NT2/D1 (cell line): ENCODE data around the gene FAM120A.

Source experiments
- SUZ12 ChIP-seq: IDR thresholded peaks from 2 replicates; pipeline ENCODE4 v1.6.1; 2011; ENCODE audit not compliant: insufficient read length, insufficient read depth; ENCODE audit errors: extremely low read depth
- YY1 ChIP-seq: IDR thresholded peaks from 2 replicates; pipeline ENCODE4 v1.6.1; 2011; ENCODE audit not compliant: insufficient read length, insufficient read depth
- ZNF274 ChIP-seq: IDR thresholded peaks from 2 replicates; pipeline ENCODE4 v1.6.1; 2011; ENCODE audit warnings: mild to moderate bottlenecking, low read depth, low read length

DNA sequence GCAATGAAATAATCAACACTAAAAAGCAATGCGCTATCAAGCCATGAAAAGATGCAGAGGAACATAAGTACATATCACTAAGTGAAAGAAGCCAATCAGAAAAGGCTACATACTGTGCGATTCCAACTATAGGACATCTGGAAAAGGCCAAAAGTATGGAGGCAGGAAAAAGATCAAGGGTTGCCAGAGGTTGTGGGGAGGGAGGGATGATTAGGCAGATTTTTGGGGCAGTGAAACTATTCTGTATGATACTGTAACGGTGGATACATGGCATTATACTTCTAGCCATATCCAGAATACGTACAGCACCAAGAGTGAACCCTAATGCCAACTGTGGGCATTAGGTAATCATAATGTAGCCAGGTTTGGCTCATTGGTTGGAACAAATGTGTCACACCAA is 51.9 kb downstream of the FAM120A start:
- TF ChIP-seq ZNF274, result no peak
- TF ChIP-seq YY1, result no peak
- TF ChIP-seq SUZ12, result no peak
